ENCODE results near the gene B4GALT4.

The B4GALT4 gene

DNA sequence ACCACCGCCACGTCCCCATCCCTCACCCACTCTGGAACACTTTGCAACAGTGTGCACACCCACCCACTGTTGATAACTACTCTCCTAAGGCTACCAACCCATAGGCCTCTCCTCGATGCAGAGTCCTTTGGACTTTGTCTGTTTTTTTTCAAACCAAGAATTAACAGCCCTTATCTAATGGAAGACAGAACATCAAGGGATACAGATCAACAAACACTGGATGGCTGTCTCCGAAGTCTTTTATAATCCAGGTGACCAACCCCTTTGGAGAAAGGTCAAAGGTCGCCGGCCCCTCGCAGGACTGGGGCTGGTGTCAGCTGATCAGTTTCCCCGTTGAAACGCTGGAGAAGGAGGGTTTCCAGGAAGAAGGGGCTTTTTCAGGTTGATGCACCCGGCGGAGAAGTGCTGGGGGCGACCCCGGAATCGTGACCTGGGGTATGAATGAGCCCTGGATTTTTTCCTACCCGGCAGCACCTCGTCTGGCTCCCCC lies 532 bp downstream of the B4GALT4 start:
- TF ChIP-seq, protein P1, sequence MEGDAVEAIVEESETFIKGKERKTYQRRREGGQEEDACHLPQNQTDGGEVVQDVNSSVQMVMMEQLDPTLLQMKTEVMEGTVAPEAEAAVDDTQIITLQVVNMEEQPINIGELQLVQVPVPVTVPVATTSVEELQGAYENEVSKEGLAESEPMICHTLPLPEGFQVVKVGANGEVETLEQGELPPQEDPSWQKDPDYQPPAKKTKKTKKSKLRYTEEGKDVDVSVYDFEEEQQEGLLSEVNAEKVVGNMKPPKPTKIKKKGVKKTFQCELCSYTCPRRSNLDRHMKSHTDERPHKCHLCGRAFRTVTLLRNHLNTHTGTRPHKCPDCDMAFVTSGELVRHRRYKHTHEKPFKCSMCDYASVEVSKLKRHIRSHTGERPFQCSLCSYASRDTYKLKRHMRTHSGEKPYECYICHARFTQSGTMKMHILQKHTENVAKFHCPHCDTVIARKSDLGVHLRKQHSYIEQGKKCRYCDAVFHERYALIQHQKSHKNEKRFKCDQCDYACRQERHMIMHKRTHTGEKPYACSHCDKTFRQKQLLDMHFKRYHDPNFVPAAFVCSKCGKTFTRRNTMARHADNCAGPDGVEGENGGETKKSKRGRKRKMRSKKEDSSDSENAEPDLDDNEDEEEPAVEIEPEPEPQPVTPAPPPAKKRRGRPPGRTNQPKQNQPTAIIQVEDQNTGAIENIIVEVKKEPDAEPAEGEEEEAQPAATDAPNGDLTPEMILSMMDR (IDR thresholded peaks at IDR 0.05): no peak
- Histone ChIP-seq H3K4me3 (peak overlapping the region; percentile 96 to 99), H3K27ac (peak overlapping the region; percentile 96 to 97), H3K36me3 (peaks cover 2 to 8% (median 5%) of the 10 kb centered on the region in 3 donors), H3K27me3 (no peaks in the 10 kb centered on the region), H3K4me1 (peaks cover 0 to 30% (median 11%) of the 10 kb centered on the region in 4 donors), H3K9me3 (no peaks in the 10 kb centered on the region)
- DNase-seq: peak; percentile 32 to 72
- intact Hi-C loops (cut with DNase I; ENCODE audit: low total_unique reads): no loop called here

DNA sequence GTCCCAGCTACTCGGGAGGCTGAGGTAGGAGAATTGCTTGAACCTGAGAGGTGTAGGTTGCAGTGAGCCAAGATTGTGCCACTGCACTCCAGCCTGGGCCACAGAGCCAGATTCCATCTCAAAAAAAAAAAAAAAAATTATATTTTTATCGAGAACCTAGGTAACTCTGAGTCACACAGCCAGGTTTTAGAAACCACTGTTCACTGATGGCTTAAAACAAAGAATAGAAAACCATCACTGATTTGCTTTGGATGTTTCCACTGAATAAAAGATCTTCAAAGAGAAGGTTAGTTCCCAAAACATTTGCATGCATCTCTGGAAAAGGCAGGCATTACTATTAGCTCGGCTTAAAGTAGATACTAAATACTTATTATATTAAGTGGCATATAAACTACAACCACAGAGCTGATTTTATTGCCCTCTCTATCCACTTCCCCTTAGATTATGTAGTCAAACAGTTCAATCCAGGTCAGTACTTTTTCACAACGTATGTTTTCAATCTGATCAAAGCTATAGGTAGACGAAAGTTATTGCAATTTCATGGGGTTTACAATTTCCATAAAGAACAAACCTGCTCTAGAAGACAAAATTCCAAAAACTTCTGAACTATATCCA lies 1.4 kb downstream of the B4GALT4 start:
- no peaks in the 10 kb centered on the region for H3K27me3 ChIP-seq
- H3K9me3 ChIP-seq: no peaks in the 10 kb centered on the region
- TF ChIP-seq, protein P1 (IDR thresholded peaks at IDR 0.05): no peak
- peaks cover 0 to 38% (median 13%) of the 10 kb centered on the region in 4 donors for H3K4me1 ChIP-seq
- peak overlapping the region; percentile 96 to 99 for H3K4me3 ChIP-seq
- peak overlapping the region; percentile 96 to 97 for H3K27ac ChIP-seq
- intact Hi-C loops (cut with DNase I; ENCODE audit: low total_unique reads): no loop called here
- no peak for DNase-seq
- H3K36me3 ChIP-seq: peaks cover 5 to 12% (median 11%) of the 10 kb centered on the region in 3 donors

- H3K36me3 ChIP-seq: peaks cover 5 to 20% (median 20%) of the 10 kb centered on the region in 3 donors
- intact Hi-C loops (cut with DNase I; ENCODE audit: low total_unique reads): no loop called here
- peaks cover 0 to 38% (median 13%) of the 10 kb centered on the region in 4 donors for H3K4me1 ChIP-seq
- no peaks in the 10 kb centered on the region for H3K9me3 ChIP-seq
- no peaks in the 10 kb centered on the region for H3K27me3 ChIP-seq
- peak overlapping the region in 1 of 2 donors; percentile 96 for H3K27ac ChIP-seq
- no peak for DNase-seq
- TF ChIP-seq, protein P1 (IDR thresholded peaks at IDR 0.05): no peak
- no peak overlapping the region for H3K4me3 ChIP-seq
Measured at GRCh38 chr3:119238363-119238762, 2.3 kb downstream of the B4GALT4 start.

GRCh38 chr3:119237299-119237698 lies 3.4 kb downstream of the B4GALT4 start:
- no peak for DNase-seq
- intact Hi-C loops (cut with DNase I; ENCODE audit: low total_unique reads): no loop called here
- Histone ChIP-seq H3K4me1 (peaks cover 0 to 38% (median 13%) of the 10 kb centered on the region in 4 donors), H3K27ac (no peak overlapping the region), H3K36me3 (peaks cover 13 to 31% (median 21%) of the 10 kb centered on the region in 3 donors), H3K9me3 (no peaks in the 10 kb centered on the region), H3K4me3 (no peak overlapping the region), H3K27me3 (no peaks in the 10 kb centered on the region)
- TF ChIP-seq, protein P1 (IDR thresholded peaks at IDR 0.05): no peak

DNA sequence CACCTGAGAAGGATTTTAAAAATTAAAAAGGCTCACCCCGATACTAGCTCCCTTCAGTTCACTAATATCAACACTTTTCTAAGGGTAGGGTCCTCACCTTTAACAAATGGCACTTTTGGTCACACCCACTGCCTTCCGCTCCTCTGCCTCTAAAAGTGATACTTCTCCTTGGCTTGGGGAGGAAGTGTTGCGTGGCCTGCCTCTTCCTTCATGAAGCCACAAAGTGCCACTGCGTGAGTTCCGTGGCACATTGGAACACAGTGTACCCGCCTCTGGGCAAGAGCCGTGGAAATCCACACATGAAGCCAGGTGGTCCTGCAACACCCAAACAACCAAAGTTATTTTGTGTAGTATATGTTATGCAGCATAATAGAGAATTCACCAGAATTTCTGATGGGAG lies 3.9 kb downstream of the B4GALT4 start:
- TF ChIP-seq, protein P1 (IDR thresholded peaks at IDR 0.05): no peak
- no peaks in the 10 kb centered on the region for H3K27me3 ChIP-seq
- H3K4me1 ChIP-seq: peaks cover 0 to 35% (median 13%) of the 10 kb centered on the region in 4 donors
- no peak overlapping the region for H3K4me3 ChIP-seq
- H3K9me3 ChIP-seq: no peaks in the 10 kb centered on the region
- DNase-seq: no peak
- peaks cover 17 to 32% (median 21%) of the 10 kb centered on the region in 3 donors for H3K36me3 ChIP-seq
- no peak overlapping the region for H3K27ac ChIP-seq
- intact Hi-C loops (cut with DNase I; ENCODE audit: low total_unique reads): no loop called here
